Measurements from ENCODE around the gene SEC31A. TPM values are rescaled to one million over a fixed set of nuclear protein-coding genes. Genes with fewer than 3 reads are reported as not detected.
"Not testable (repeated sequence)": the region's sequence is repeated elsewhere in the genome, so short reads cannot be mapped to it uniquely, and the experiment has no call there.

SEC31A gene, protein sequence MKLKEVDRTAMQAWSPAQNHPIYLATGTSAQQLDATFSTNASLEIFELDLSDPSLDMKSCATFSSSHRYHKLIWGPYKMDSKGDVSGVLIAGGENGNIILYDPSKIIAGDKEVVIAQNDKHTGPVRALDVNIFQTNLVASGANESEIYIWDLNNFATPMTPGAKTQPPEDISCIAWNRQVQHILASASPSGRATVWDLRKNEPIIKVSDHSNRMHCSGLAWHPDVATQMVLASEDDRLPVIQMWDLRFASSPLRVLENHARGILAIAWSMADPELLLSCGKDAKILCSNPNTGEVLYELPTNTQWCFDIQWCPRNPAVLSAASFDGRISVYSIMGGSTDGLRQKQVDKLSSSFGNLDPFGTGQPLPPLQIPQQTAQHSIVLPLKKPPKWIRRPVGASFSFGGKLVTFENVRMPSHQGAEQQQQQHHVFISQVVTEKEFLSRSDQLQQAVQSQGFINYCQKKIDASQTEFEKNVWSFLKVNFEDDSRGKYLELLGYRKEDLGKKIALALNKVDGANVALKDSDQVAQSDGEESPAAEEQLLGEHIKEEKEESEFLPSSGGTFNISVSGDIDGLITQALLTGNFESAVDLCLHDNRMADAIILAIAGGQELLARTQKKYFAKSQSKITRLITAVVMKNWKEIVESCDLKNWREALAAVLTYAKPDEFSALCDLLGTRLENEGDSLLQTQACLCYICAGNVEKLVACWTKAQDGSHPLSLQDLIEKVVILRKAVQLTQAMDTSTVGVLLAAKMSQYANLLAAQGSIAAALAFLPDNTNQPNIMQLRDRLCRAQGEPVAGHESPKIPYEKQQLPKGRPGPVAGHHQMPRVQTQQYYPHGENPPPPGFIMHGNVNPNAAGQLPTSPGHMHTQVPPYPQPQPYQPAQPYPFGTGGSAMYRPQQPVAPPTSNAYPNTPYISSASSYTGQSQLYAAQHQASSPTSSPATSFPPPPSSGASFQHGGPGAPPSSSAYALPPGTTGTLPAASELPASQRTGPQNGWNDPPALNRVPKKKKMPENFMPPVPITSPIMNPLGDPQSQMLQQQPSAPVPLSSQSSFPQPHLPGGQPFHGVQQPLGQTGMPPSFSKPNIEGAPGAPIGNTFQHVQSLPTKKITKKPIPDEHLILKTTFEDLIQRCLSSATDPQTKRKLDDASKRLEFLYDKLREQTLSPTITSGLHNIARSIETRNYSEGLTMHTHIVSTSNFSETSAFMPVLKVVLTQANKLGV
- 63.3 and 79.6 TPM in 2 replicates for total RNA-seq (2014; rRNA removed; shearing (Covaris generic))

DNA sequence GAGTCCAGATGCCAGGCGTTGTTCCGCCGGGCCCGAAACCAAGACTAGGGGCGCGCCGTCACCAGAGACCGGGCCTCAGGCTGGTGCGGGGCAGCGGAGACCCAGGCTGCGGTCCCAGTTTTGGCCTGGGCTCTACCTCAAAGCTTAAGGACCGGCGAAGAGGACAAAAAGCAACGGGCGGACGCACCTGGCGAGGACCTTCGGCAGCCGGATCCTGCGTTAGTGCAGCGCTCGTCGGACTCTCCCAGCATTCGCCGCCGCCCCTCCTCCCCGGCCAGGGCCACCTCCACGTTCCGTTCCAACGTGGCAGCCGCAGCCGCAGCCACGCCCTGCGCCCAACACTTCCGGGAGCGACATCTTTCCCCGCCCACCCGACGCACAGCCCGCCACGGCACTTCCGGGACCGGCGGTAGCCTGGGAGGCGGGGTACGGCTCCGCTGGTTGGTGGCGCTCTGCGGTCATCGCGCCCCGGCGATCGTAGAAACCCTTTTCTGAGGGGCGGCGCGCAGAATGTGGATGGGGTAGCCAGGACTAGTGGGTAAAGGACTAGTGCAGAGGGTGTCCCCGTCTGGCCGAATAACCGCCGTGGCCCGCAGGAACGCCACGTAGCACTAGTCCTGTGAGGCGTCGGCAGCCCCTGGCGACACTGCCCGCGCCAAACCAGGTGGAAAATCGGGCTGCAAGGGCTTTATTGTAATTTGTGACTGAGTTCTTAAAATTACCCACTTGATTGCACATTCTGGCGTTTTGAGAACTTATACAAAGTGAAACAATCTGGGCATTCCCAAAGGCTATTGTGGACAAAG, at the start of gene SEC31A:
Gene SEC31A (minus strand): TSS at position 253 of the 806 bp plus-strand sequence. CDS start 9,217 bp downstream, outside the sequence.
- DNase-seq (ENCODE audit: low read depth): peak; percentile 94

DNA sequence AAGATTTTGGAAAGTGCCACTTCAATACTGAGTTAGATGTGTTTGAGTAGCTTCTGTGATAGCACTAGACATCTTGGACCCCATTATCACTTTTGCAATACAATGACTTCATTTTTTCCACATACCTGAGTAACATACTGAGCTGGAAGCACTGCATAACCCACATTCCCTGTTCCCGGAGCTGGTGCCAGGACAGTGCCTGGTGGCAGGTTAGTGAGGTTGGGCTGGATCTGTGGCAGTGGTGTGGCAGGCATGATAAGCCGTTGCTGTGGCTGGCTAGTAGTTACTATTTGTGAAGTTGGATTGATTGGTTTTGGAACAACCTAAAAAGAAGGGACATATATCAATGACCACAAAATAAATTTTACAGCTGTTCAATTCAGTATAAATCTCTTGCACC, 48.5 kb upstream of the SEC31A start:
- DNase-seq (ENCODE audit: low read depth): no peak

DNA sequence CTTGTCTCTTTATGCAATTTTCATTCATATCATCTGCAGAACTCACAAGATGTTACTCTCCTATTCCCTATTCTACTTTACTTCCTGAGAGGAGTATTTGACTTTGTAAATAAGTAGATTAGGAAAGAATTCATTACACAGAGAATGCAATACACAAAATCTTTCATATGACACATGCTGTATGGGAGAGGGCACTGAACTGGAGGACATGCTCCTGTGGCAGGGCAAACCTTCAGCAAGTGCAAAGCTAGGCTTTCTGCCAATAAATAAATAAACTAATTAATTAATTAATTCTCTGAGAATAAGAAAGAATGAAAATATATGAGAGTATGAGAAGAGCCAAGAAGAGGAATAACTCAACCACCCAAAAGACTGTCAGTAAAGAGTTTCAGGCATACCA, 43.5 kb upstream of the SEC31A start:
- no peak for DNase-seq (ENCODE audit: low read depth)

DNA sequence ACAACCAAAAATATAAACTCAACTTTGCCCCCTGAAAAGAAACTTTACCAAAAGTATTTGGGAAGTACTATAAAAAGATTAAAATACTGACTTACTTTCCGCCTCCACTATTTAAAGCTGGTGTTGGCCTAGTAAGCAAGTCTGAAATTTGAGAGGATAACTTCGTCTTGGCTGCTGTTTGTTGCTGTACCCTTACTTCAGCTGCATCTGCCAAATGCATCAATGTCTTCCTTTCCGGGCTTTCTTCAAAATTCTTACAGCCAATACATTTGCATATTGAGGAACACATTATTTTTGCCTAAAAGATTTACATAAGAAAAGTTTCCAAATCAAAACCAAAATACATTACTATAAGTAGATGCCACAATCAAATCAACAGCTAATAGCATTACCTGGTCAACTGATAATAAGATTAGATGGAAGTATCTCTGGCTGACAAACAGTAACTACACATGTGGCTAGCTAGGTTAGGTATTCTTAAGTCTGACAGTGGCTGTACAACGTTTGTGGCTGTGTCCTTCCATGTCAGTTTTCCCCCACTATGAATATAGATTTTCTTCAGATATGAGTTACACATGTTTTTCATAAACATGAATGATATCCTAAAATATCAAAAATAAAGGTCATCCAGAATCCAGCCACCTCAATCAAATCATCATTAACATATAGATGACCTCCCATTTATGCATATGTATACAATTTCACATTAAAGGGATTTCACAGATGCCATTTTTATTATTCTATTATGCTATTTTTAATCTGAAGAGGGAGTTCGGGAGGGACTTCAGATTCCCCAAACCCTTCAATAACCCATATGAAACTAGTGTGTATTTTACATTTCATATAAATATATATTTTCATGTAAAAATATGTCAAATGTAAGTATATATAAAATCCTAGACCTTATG, 40.1 kb upstream of the SEC31A start:
- no peak for DNase-seq (ENCODE audit: low read depth)

DNA sequence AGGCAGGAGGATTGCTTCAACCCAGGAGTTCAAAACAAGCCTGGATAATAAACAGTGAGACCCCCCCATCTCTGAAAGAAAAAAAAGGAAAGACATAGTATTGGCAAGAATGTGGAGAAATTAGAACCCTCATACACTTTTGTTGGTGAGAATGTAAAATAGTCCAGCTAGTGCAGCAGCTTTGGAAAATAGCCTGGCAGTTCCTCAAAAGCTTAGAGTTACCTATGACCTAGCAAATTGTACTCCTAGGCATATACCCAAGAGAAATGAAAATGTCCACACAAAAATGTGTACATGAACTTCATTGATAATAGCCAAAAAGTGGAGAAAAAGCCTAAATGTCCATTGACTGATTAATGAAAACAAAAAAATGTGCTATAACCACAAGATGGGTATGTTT, 30.8 kb upstream of the SEC31A start:
- no peak for DNase-seq (ENCODE audit: low read depth)

DNA sequence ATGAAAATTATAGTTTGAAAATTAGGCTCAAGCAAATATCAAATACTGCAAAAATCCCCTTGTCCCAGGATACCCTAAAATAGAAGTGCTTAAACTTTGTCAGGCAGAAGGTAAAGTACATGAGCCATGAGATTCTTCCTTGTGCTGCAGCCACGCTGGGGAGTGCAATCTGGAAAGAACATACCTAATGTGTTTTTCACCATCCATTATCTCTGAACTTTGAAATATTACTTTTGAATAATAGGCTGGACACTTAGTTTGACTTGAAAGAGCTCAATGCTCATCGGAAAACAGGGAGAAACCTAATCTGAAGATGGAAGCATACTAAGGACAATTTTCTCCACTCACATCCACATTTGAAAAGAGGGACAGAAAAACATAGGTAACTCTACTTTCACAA, 28.4 kb upstream of the SEC31A start:
- DNase-seq (ENCODE audit: low read depth): no peak

DNA sequence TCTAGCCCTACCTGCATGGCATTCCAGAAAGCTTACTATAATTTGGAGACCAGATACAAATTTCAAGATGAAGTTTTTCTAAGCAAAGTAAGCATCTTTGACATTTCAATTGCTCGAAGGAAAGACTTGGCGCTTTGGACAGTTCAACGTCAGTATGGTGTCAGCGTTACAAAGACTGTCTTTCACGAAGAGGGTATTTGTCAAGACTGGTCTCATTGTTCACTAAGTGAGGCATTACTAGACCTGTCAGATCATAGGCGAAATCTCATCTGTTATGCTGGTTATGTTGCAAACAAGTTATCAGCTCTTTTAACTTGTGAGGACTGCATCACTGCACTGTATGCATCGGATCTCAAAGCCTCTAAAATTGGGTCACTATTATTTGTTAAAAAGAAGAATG, 27.1 kb upstream of the SEC31A start:
- DNase-seq (ENCODE audit: low read depth): no peak

DNA sequence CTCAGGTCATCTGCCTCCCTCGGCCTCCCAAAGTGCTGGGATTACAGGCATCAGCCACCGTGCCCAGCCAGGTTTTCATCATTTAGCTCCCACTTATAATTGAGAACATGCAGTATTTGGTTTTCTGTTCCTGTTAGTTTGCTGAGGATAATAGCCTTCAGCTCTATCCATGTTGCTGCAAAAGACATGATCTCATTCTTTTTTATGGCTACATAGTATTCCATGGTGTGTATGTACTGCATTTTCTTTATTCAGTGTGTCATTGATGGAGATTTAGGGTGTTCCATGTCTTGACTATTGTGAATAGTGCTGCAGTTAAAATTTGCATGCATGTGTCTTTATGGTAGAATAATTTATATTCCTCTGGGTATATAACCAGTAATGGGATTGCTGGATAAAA, 23.0 kb upstream of the SEC31A start:
- DNase-seq (ENCODE audit: low read depth): not testable (repeated sequence)

DNA sequence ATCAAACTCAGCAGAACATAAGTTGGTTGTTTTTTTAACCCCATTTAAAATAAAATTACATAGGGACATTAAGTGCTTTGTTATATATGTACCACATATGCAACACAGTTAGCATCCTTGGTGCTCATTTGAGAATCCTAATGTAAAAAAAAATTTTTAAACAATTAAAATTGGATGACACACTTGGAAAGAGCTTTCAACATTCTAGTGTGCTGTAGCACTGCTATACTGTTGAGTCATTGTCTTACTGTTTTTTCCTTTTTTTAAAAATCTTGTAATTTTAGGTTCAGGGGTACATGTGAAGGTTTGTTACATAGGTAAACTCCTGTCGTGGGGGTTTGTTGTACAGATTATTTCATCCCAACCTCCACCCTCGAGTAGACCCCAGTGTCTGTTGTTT, 22.4 kb upstream of the SEC31A start:
- no peak for DNase-seq (ENCODE audit: low read depth)

DNA sequence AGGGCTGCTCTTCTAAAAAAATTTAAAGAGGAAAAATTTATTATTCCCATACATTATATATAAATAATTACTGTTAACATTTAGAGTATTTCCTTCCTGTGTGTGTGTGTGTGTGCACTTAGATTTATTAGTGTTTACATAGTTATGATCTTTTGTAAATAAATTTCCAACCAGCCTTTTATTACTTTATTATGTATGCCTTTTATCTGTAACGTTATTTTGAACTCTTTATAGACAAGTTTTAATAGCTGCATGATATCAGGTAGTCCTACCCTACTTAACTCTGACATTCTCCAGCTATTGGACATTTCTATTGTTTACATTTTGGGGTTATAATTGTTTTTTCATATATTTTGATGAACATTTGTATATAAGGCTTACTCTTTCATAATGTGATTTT, 18.4 kb upstream of the SEC31A start:
- DNase-seq (ENCODE audit: low read depth): no peak

DNA sequence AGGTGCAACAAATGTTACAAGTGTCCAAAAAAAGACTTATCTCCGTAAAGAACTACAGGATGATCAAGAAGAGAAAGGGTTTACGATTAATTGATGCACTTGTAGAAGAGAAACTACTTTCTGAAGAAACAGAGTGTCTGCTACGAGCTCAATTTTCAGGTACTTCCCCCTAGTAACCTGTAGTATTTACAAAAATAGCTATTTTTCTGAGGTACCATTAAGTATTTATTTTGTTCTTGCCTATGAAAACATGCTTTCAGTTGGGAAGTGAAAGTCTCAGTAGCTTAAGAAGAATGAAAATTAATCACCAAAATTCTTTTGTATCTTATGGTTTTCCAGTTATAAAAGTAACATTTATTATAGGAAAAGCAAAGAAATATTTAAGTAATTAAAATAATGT, 15.5 kb upstream of the SEC31A start:
- DNase-seq (ENCODE audit: low read depth): no peak

DNA sequence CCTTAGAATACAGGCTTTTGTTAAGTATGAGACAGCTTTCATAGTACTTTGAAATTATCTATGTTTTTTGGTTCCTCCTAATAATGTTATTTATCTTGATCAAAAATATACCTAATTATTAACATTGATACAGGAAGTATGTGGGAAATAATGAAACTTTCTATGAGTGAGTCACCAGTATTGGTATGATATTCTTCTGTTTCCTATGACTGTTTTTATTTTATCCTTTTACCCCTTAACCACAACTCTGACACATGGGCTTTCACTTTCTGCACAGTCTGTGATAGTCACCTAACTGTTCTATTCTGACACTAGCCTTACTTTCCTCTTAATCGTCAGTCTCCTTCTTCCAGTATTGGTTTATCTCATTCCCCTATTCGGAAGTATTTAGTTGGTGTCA, 14.3 kb upstream of the SEC31A start:
- peak; percentile 21 for DNase-seq (ENCODE audit: low read depth)

DNA sequence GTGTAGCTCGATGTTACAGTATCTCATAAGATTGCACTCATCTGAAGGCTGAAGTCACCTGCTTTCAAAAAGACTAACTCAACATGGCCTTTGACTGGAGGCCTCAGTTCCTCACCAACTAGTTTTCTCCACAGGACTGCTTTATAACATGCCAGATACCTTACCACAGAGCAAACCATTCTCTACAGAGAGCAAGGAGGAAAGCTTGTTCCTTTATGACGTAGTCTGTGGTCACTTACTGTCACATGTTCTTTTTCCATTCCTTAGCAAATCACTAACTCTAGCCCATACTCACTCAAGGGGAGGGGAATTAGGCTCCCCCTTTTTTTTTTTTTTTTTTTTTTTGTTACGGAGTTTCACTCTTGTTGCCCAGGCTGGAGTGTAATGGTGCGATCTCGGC, 12.8 kb upstream of the SEC31A start:
- DNase-seq (ENCODE audit: low read depth): no peak

DNA sequence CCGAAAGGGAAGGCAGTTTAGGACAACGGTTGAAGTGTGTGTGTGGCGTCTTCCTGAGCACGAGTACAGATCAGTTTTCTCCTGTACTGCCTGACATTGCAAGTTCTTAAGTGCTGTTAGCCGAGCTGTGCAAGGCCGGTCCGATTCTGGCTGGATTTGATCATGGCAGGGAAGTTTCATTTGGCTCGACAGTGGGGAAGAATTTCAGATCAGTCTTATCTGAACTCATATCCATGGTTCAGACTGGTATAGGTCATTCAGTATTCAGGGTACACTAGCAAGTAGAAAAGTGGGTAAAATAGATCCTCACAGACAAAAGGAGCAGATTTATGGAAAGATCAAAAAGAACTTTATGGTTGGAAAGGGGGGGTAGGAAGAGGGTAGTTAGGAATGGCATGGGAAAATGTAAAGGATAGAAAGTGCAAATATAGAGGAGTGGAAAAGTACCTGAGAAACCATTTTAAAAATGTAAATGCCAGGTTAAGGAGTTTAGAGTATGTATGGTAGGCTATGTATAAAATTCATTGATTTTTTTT, 10.3 kb upstream of the SEC31A start:
- DNase-seq (ENCODE audit: low read depth): no peak

DNA sequence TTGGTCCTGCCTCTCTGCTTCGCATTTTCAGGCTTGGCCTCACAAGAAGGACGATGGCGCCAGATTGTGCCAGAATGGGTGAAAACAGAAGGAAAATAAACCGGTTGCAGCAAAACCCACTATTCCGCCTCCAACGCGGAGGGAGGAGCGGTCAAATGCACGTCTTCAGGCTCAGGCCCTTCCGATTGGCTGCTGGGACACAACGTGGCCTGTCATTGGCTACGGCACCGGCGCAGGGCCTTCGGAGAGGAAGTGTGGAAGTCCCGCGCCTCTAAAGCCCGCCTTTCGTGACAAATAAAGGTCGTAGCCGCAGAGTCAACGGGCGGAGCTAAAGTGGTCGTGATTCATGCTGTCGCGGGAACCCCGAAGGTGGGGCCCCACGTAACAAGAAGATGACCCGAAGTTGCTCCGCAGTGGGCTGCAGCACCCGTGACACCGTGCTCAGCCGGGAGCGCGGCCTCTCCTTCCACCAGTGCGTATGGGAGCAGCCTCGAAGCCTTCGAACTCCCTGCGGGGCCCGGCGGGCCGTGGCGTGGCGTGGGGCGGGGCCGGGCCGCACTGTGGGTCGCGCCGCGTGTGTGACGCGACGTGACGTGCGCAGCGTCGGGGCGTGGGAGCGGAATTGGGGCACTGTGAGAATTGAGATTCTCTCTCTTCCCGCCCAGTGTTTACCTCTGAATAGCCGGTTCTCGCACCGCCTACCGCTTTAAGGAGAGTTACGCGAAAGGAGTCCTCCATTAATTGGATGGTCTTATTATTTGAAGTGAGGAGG, 9.6 kb upstream of the SEC31A start, which contains the start of gene THAP9:
Gene THAP9 (plus strand): TSS at position 325 of the 772 bp plus-strand sequence. CDS start 68 bp downstream, at position 393.
- peak; percentile 97 for DNase-seq (ENCODE audit: low read depth)

DNA sequence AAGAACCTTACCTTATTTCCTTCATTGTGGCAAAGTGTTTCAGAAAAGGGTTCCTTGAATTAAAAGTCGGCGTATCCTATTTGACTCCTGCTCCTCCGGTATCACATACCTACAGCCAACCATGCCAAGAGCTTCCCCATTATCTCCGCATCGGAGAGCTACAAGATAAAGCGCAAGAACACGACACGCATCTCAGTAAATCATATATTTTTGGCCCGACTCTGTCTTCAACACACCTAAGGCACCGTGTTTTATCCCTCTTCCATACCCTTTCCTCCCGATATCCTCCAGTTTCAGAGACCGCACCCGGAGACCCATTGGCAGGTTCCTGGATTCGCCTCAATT, 9.1 kb upstream of the SEC31A start:
- no peak for DNase-seq (ENCODE audit: low read depth)

DNA sequence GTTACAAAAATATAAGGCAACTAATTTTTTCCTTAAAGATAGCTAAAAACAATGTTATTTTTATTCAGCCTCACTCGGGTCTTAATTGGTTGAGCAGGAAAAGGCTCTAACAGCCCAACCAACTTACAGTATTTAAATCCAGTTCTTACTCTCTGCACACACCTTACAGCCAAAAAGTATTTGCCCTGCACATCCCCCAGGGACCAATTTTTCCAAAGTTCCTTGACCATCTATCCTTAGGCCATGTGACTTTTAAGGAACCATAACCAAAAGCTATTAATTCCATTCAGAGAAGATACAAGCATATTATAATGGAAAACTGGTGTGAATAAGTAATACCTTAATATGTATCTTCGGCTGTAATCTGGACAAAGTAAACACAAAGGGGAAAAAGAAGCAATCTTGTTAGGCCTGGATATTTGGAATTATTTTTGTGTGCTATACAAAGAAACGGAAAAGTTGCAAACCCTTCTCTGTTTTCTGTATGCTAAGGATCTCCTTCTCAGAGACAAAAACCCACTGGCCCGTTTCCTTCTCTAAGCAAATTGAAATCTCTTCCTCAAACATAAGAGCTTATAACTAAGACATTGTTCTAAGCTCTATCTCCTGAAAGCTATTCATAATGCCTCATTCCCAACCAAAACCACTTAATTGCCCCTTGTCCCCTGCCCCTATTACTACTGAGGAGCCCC, 8.6 kb upstream of the SEC31A start:
- no peak for DNase-seq (ENCODE audit: low read depth)

Data from Daoy (cell line).